Measurements from ENCODE around the gene EFCC1. TPM values are rescaled to one million over a fixed set of nuclear protein-coding genes. Genes with fewer than 3 reads are reported as not detected.
A peak's percentile ranks its signal among the peaks of the same experiment; 100 is the strongest.

The EFCC1 gene
- polyA plus RNA-seq, 2 of the 4 experiments (the other 2 are of a cell fraction) = 0.04 TPM; not detected in 1

GRCh38 chr3:128999102-128999501 lies 2.0 kb upstream of the EFCC1 start:
- ATAC-seq = no peak
- TF ChIP-seq RNF2 (IDR thresholded peaks at IDR 0.05; ENCODE audit: borderline replicate concordance, low read depth) (no peak), FOSB (CRISPR knock-in tag; IDR thresholded peaks at IDR 0.05) (no peak), PBX3 (IDR thresholded peaks at IDR 0.05) (no peak), EHF (CRISPR knock-in tag; IDR thresholded peaks at IDR 0.05) (no peak), HOXA7 (CRISPR knock-in tag; IDR thresholded peaks at IDR 0.05) (no peak), POLR2AphosphoS2 (conservative IDR thresholded peaks at IDR 0.05; ENCODE audit: low read length) (no peak), BCL3 (IDR thresholded peaks at IDR 0.05) (no peak), HEYL (CRISPR knock-in tag; IDR thresholded peaks at IDR 0.05) (no peak), RAD21 (conservative IDR thresholded peaks at IDR 0.05 in 1 of 2, IDR thresholded peaks at IDR 0.05 in 1 of 2) (no peak), HOXB5 (CRISPR knock-in tag; IDR thresholded peaks at IDR 0.05) (no peak), GATA3 (IDR thresholded peaks at IDR 0.05; ENCODE audit: borderline replicate concordance) (no peak), E2F6 (IDR thresholded peaks at IDR 0.05; ENCODE audit: borderline replicate concordance, low read depth) (no peak), SMC3 (IDR thresholded peaks at IDR 0.05) (no peak), NPAS2 (CRISPR knock-in tag; IDR thresholded peaks at IDR 0.05; ENCODE audit: borderline replicate concordance) (no peak), ESRRA (IDR thresholded peaks at IDR 0.05; ENCODE audit: borderline replicate concordance, low read length) (no peak), ZC3H11A (IDR thresholded peaks at IDR 0.05) (no peak), KDM1A (IDR thresholded peaks at IDR 0.05; ENCODE audit: low read depth) (no peak), TFCP2L1 (CRISPR knock-in tag; IDR thresholded peaks at IDR 0.05) (no peak), REST (IDR thresholded peaks at IDR 0.05) (no peak), NFE2L2 (conservative IDR thresholded peaks at IDR 0.05; ENCODE audit: low read length) (no peak)
- FAIRE-seq = no peak
- 58% methylated on average over 5 of the region's 5 CpGs for WGBS (ENCODE audit: missing lambda C conversion rate)
- Histone ChIP-seq H3K4me1 (no peaks in the 10 kb centered on the region), H3K4me2 (no peak overlapping the region), H3K9me3 (no peaks in the 10 kb centered on the region), H3K27ac (no peak overlapping the region), H3K4me3 (no peak overlapping the region)
- DNase-seq (ENCODE audit: low read depth in 1 of 2, low spot score in 1 of 2) = no peak
- CTCF ChIA-PET = interaction anchor here (1.2 kb wide), 1 partner anchor 29 kb away, joined by 4 read pairs; no protein-coding TSS in a partner anchor
- POLR2A ChIA-PET = no interaction called here

- POLR2A ChIA-PET = no interaction called here
- ATAC-seq = no peak
- Histone ChIP-seq H3K9me3 (no peaks in the 10 kb centered on the region), H3K27ac (no peak overlapping the region), H3K4me3 (no peak overlapping the region; the same call in 2 of the 3 replicates), H3K4me1 (no peaks in the 10 kb centered on the region), H3K4me2 (peak overlapping the region; percentile 77)
- FAIRE-seq = no peak
- CTCF ChIA-PET = no interaction called here
- DNase-seq (ENCODE audit: low read depth in 1 of 2, low spot score in 1 of 2) = no peak
- 54% methylated on average over 15 of the region's 15 CpGs for WGBS (ENCODE audit: missing lambda C conversion rate)
- TF ChIP-seq RARB (CRISPR knock-in tag; IDR thresholded peaks at IDR 0.05) (no peak), CEBPB (IDR thresholded peaks at IDR 0.05) (no peak), KDM5A (IDR thresholded peaks at IDR 0.05) (no peak), GATA3 (IDR thresholded peaks at IDR 0.05; ENCODE audit: borderline replicate concordance) (no peak), CTCF (IDR thresholded peaks at IDR 0.05) (no peak), MAX (IDR thresholded peaks at IDR 0.05) (no peak), FOSL2 (IDR thresholded peaks at IDR 0.05) (no peak), FOSL2 (CRISPR knock-in tag; IDR thresholded peaks at IDR 0.05) (no peak), KDM1A (IDR thresholded peaks at IDR 0.05; ENCODE audit: low read depth) (no peak), RAD21 (conservative IDR thresholded peaks at IDR 0.05 in 1 of 2, IDR thresholded peaks at IDR 0.05 in 1 of 2) (no peak), RNF2 (IDR thresholded peaks at IDR 0.05; ENCODE audit: borderline replicate concordance, low read depth) (no peak), RCOR1 (IDR thresholded peaks at IDR 0.05; ENCODE audit: low read depth, low read length) (no peak), PBX3 (IDR thresholded peaks at IDR 0.05) (no peak)
Observed at GRCh38 chr3:129000742-129001100, 383 bp upstream of the EFCC1 start.
